ENCODE data around the gene FAM180A.

- TF ChIP-seq CTCF (IDR thresholded peaks at IDR 0.05; ENCODE audit: control extremely low read depth in 1 of 3, insufficient read depth in 1 of 3, low read depth in 1 of 3, low read length in 3 of 3) (no peak), TBP (IDR thresholded peaks at IDR 0.05; ENCODE audit: low read depth, low read length) (no peak), JUND (IDR thresholded peaks at IDR 0.05; ENCODE audit: low read length) (no peak)
Measured at GRCh38 chr7:135733603-135734342, 14.8 kb downstream of the FAM180A start.
